Body of pancreas (tissue), 4 donors: Measurements from ENCODE around the gene MRTFB. TPM values are rescaled to one million over a fixed set of nuclear protein-coding genes. Genes with fewer than 3 reads are reported as not detected.

ENCODE experiments used
- ATAC-seq: fragments of 150-250 bp; one replicate; pipeline ENCODE4 v1.9.1; 2016
- DNase-seq, 4 donors: peaks; one replicate each; pipeline ENCODE4 v3.0.0-alpha.2; 2019
- H3K27ac ChIP-seq, 4 donors: fragments of 200-600 bp; sonication (generic); 1 replicate in 3 of 4; 2 replicates in 1 of 4; pipeline versions ENCODE4 v1.5.1 to v1.6.1; 2016 to 2019; ENCODE audit warnings: mild to moderate bottlenecking in 1 of 4, mixed read lengths in 1 of 4, moderate library complexity in 1 of 4
- H3K27me3 ChIP-seq, 2 donors: fragments of 200-600 bp; sonication (generic); one replicate each; pipeline ENCODE4 v1.6.0; 2016; ENCODE audit warnings: mild to moderate bottlenecking in 1 of 2
- H3K36me3 ChIP-seq, 2 donors: fragments of 200-600 bp; sonication (generic); replicated peaks in 1 of 2; 2 replicates each; pipeline ENCODE4 v1.5.1; 2016; ENCODE audit warnings: low read depth in 2 of 2; ENCODE audit not compliant: insufficient read depth in 1 of 2
- H3K4me1 ChIP-seq: fragments of 200-600 bp; sonication (generic); one replicate; pipeline ENCODE4 v1.6.0; 2016
- H3K4me3 ChIP-seq, 2 donors: fragments of 200-600 bp; sonication (generic); 1 replicate in 1 of 2; 2 replicates in 1 of 2; pipeline ENCODE4 v1.5.1; 2016 to 2019
- H3K9me3 ChIP-seq, 3 donors: fragments of 200-600 bp; sonication (generic); 1 replicate in 2 of 3; 2 replicates in 1 of 3; pipeline ENCODE4 v1.5.1; 2016
- CTCF ChIP-seq, 7 experiments: fragments of 450-650 bp in 4 of 7; fragments of 200-600 bp in 3 of 7; sonication (generic) in 3 of 7; IDR thresholded peaks; one replicate each; pipeline ENCODE4 v1.5.1; 2016 to 2019; ENCODE audit warnings: antibody characterized with exemption in 7 of 7
- POLR2A ChIP-seq, 3 donors: fragments of 450-650 bp; IDR thresholded peaks; one replicate each; pipeline ENCODE4 v1.6.1; 2016; ENCODE audit warnings: antibody characterized with exemption in 3 of 3, mild to moderate bottlenecking in 2 of 3
- WGBS, 2 donors: methylation state at CpG; one replicate each; pipeline ENCODE4 v1.1.5; 2017; 5-methylcytosine and 5-hydroxymethylcytosine counted together
- intact Hi-C: fragments of 100-400 bp; cut with DNase I; formaldehyde crosslinking; loops from one replicate; pipeline ENCODE4 v1.15.1; 2023
- total RNA-seq, 2 donors: library from RNA; depleted of rRNA; stranded (reverse); fragments of >200 nt; gene quantifications; one replicate each; pipeline ENCODE4 v1.1.0, GENCODE V29; 2016

Gene MRTFB
- total RNA-seq, 2 donors from 2014 or later, result 39.2 to 46.8 TPM

GRCh38 chr16:14150796-14151195 lies 79.7 kb downstream of the MRTFB start:
- DNase-seq (no peak), ATAC-seq (no peak)
- 94 to 97% methylated on average over 5 of the region's 5 CpGs for WGBS, 2 donors
- H3K9me3 ChIP-seq, result no peaks in the 10 kb centered on the region
- no peak overlapping the region for H3K4me3 ChIP-seq
- no peak for TF ChIP-seq POLR2A (IDR thresholded peaks at IDR 0.05)
- TF ChIP-seq CTCF (IDR thresholded peaks at IDR 0.05), result no peak
- peaks cover 6% of the 10 kb centered on the region for H3K4me1 ChIP-seq
- H3K27me3 ChIP-seq, result no peaks in the 10 kb centered on the region
- no peaks in the 10 kb centered on the region for H3K36me3 ChIP-seq
- intact Hi-C loops, result no loop called here
- H3K27ac ChIP-seq, result no peak overlapping the region

- 53 to 65% methylated on average over 2 of the region's 2 CpGs for WGBS, 2 donors
- no peaks in the 10 kb centered on the region for H3K36me3 ChIP-seq
- no peak overlapping the region for H3K4me3 ChIP-seq
- intact Hi-C loops, result no loop called here
- DNase-seq, result no peak
- ATAC-seq, result no peak
- peak overlapping the region in 1 of 4 donors; percentile 4 for H3K27ac ChIP-seq
- H3K4me1 ChIP-seq, result peaks cover 6% of the 10 kb centered on the region
- H3K27me3 ChIP-seq, result no peaks in the 10 kb centered on the region
- H3K9me3 ChIP-seq, result no peaks in the 10 kb centered on the region
- no peak for TF ChIP-seq POLR2A (IDR thresholded peaks at IDR 0.05)
- no peak for TF ChIP-seq CTCF (IDR thresholded peaks at IDR 0.05)
These were observed 80.3 kb downstream of the MRTFB start for GRCh38 chr16:14151256-14152030.

- TF ChIP-seq POLR2A (IDR thresholded peaks at IDR 0.05) (no peak), CTCF (IDR thresholded peaks at IDR 0.05) (no peak)
- DNase-seq (no peak), ATAC-seq (no peak)
- H3K4me3 ChIP-seq, result no peak overlapping the region
- peaks cover 6% of the 10 kb centered on the region for H3K4me1 ChIP-seq
- no peaks in the 10 kb centered on the region for H3K27me3 ChIP-seq
- intact Hi-C loops, result no loop called here
- H3K36me3 ChIP-seq, result no peaks in the 10 kb centered on the region
- H3K27ac ChIP-seq, result no peak overlapping the region
- H3K9me3 ChIP-seq, result no peaks in the 10 kb centered on the region
- 57 to 59% methylated on average over 4 of the region's 4 CpGs for WGBS, 2 donors
These were observed 84.6 kb downstream of the MRTFB start for GRCh38 chr16:14155572-14156190.

GRCh38 chr16:14164916-14165662 lies 94.0 kb downstream of the MRTFB start:
- no peak overlapping the region for H3K27ac ChIP-seq
- no peak for TF ChIP-seq CTCF (IDR thresholded peaks at IDR 0.05)
- no peak for TF ChIP-seq POLR2A (IDR thresholded peaks at IDR 0.05)
- no peaks in the 10 kb centered on the region for H3K36me3 ChIP-seq
- no peaks in the 10 kb centered on the region for H3K4me1 ChIP-seq
- no peaks in the 10 kb centered on the region for H3K9me3 ChIP-seq
- WGBS, 2 donors, result 77 to 80% methylated on average over 5 of the region's 5 CpGs
- ATAC-seq (no peak), DNase-seq (no peak)
- intact Hi-C loops, result no loop called here
- H3K4me3 ChIP-seq, result no peak overlapping the region
- no peaks in the 10 kb centered on the region for H3K27me3 ChIP-seq
